Left lung (tissue), 14 donors: ENCODE data around the gene C19orf38. TPM values are rescaled to one million over a fixed set of nuclear protein-coding genes. Genes with fewer than 3 reads are reported as not detected.
A peak's percentile ranks its signal among the peaks of the same experiment; 100 is the strongest.

Experiments used
- ATAC-seq: fragments of 200-7000 bp; cut with Tn5 transposase; one replicate; pipeline ENCODE4 v1.9.1; 2020; ENCODE audit warnings: moderate library complexity
- DNase-seq, 4 donors: peaks; one replicate each; pipeline ENCODE4 v3.0.0-alpha.2; 2013 to 2020
- H3K27ac ChIP-seq, 2 donors: fragments of 200-600 bp; sonication (generic) in 1 of 2; one replicate each; pipeline versions ENCODE4 v1.5.0 to v1.8.0; 2020 to 2021
- H3K27me3 ChIP-seq, 2 donors: fragments of 200-600 bp; sonication (generic) in 1 of 2; one replicate each; pipeline versions ENCODE4 v1.5.0 to v1.8.0; 2020 to 2021
- H3K36me3 ChIP-seq, 2 donors: fragments of 200-600 bp; sonication (generic) in 1 of 2; one replicate each; pipeline versions ENCODE4 v1.5.0 to v1.8.0; 2020 to 2021
- H3K4me1 ChIP-seq, 2 donors: fragments of 200-600 bp; one replicate each; pipeline ENCODE4 v1.8.0; 2021
- H3K4me3 ChIP-seq, 2 donors: fragments of 200-600 bp; sonication (generic) in 1 of 2; one replicate each; pipeline versions ENCODE4 v1.5.0 to v1.8.0; 2020 to 2021; ENCODE audit warnings: mild to moderate bottlenecking in 1 of 2
- H3K9me3 ChIP-seq, 2 donors: fragments of 200-600 bp; sonication (generic) in 1 of 2; one replicate each; pipeline versions ENCODE4 v1.5.0 to v1.8.0; 2020 to 2021
- intact Hi-C, 2 donors: fragments of 100-400 bp; cut with DNase I; formaldehyde crosslinking; loops; one replicate each; pipeline versions ENCODE4 v1.11.2 to v1.14.2; 2022
- long read RNA-seq, 12 donors: library from polyadenylated mRNA in 2 of 12; unstranded in 2 of 12; transcript quantifications; one replicate each; pipeline ENCODE4 v2.0.0 and lab custom pipeline, GENCODE V29; 2019 to 2026
- polyA plus RNA-seq, 6 donors: library from polyadenylated mRNA; unstranded; fragments of 120-200 nt; gene quantifications; one replicate each; pipeline ENCODE4 v1.2.1, GENCODE V29; 2013; ENCODE audit not compliant: insufficient read length in 6 of 6
- total RNA-seq, 2 donors: library from RNA; stranded (reverse); fragmentation: NEBNext Ultra II Directional; extraction: Animal tissue kit (Norgen Biotek cat#: 25700); gene quantifications; one replicate each; pipeline ENCODE4 v1.2.1, GENCODE V29; 2021
- TF ChIP-seq, protein P1 (sequence below), 2 donors: fragments of 200-600 bp; sonication (generic) in 1 of 2; IDR thresholded peaks; one replicate each; pipeline versions ENCODE4 v1.5.0 to v1.8.0; 2021; ENCODE audit warnings: antibody characterized with exemption in 2 of 2
- donor health status: DM: no; HTN: yes; CAD: no.
- donor health status: DM: no; HTN: no; CAD: no.

C19orf38 gene, protein sequence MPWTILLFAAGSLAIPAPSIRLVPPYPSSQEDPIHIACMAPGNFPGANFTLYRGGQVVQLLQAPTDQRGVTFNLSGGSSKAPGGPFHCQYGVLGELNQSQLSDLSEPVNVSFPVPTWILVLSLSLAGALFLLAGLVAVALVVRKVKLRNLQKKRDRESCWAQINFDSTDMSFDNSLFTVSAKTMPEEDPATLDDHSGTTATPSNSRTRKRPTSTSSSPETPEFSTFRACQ
- total RNA-seq (10 to 100 TPM in 1 of 2 donors, 1 to 10 TPM in 1; 3.2 to 11.8 TPM), polyA plus RNA-seq (1 to 10 TPM; 2.8 to 6.1 (median 4.1) TPM)
- long read RNA-seq, donor 1, partial matches to known transcripts = 0 of 2 reads
- long read RNA-seq, donor 1, other reads (novel, unspliced or antisense) = 0 of 2 reads
- long read RNA-seq, donor 2 = 0 reads
- long read RNA-seq, donor 3, partial matches to known transcripts = 0 of 1 reads
- long read RNA-seq, donor 3, other reads (novel, unspliced or antisense) = 0 of 1 reads
- long read RNA-seq, donor 4, partial matches to known transcripts = 0 of 2 reads
- long read RNA-seq, donor 4, other reads (novel, unspliced or antisense) = 2 of 2 reads
- long read RNA-seq, donor 5 = 0 reads
- long read RNA-seq, donor 6, partial matches to known transcripts = 0 of 1 reads
- long read RNA-seq, donor 6, other reads (novel, unspliced or antisense) = 0 of 1 reads
- long read RNA-seq, donor 7 = 0 reads
- long read RNA-seq, donor 8, partial matches to known transcripts = 0 of 1 reads
- long read RNA-seq, donor 8, other reads (novel, unspliced or antisense) = 0 of 1 reads
- long read RNA-seq, donor 9 = 0 reads
- long read RNA-seq, donor 10, transcript C19orf38-201 (7 exons, 1,223 nt) = major isoform, 10 of 12 reads
- long read RNA-seq, donor 10, partial matches to known transcripts = 0 of 12 reads
- long read RNA-seq, donor 10, other reads (novel, unspliced or antisense) = 2 of 12 reads
- long read RNA-seq, donor 11 = 0 reads
- long read RNA-seq, donor 12 = 0 reads

DNA sequence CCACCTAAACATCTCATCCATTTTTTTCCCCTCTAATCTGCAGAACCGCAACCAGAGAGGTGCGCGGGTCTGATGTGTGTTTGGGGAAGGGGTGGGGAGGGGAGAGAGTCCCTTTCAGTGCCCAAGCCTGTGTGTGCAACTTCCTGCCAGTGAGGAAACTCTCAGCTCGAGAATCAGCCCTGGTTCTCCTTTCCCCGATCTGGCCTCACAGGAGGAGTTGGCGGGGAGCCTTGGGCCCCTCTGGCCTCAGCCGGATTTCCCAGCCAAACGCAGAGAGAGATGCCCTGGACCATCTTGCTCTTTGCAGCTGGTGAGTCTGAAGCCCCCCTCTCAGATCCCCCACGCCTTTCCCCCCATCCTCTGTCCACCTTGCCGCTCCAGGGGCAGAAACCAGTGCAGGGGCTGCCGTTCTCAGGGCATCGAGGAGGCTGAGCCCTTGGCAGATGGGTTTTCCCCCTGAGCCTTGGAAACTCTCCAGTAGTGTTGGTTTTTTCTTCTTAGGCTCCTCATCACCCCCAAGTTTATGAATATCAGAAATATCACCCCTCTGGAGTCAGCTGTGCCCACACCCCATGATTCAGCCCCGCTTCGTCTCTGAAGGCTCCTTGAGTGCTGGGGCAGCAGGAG lies at the start of gene C19orf38:
Gene C19orf38, plus strand, starts transcription at position 186 of the 627 bp plus-strand sequence. Its CDS starts 94 bp downstream, at position 280.
- H3K4me1 ChIP-seq = peaks cover 0 to 4% of the 10 kb centered on the region in 2 donors
- H3K36me3 ChIP-seq = no peaks in the 10 kb centered on the region
- peak within 1 kb of the TSS in 1 of 2 donors; percentile 36 for H3K4me3 ChIP-seq
- ATAC-seq = peak; percentile 66
- DNase-seq = peak in 1 of 4 donors; percentile 71
- TF ChIP-seq, protein P1, sequence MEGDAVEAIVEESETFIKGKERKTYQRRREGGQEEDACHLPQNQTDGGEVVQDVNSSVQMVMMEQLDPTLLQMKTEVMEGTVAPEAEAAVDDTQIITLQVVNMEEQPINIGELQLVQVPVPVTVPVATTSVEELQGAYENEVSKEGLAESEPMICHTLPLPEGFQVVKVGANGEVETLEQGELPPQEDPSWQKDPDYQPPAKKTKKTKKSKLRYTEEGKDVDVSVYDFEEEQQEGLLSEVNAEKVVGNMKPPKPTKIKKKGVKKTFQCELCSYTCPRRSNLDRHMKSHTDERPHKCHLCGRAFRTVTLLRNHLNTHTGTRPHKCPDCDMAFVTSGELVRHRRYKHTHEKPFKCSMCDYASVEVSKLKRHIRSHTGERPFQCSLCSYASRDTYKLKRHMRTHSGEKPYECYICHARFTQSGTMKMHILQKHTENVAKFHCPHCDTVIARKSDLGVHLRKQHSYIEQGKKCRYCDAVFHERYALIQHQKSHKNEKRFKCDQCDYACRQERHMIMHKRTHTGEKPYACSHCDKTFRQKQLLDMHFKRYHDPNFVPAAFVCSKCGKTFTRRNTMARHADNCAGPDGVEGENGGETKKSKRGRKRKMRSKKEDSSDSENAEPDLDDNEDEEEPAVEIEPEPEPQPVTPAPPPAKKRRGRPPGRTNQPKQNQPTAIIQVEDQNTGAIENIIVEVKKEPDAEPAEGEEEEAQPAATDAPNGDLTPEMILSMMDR (IDR thresholded peaks at IDR 0.05) = no peak
- peaks cover 3 to 9% of the 10 kb centered on the region in 2 donors for H3K9me3 ChIP-seq
- peaks cover 0 to 8% of the 10 kb centered on the region in 2 donors for H3K27me3 ChIP-seq
- H3K27ac ChIP-seq = peak within 1 kb of the TSS in 1 of 2 donors; percentile 85
- intact Hi-C loops = no loop called here

DNA sequence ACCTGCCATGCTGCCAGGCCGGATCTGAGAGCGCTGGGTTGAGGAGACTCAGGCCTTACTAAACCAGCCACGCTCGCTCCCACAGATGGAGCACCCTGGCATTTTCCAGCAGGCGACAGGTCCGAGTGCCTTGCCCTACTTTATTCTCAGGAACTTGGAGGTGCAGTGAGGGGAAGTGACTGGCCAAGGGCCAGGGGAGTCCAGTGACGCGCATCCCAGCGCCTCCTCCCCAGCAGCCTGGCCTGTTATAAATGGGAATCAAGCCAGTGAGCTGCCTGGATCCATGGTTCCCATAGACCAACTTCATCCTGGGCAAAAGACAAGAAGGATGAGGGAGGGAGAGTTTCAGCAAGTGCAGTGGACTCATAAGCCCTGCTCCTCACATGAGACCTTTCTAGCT lies 47.7 kb upstream of the C19orf38 start:
- H3K9me3 ChIP-seq = no peaks in the 10 kb centered on the region
- intact Hi-C loops = no loop called here
- no peak overlapping the region for H3K4me3 ChIP-seq
- ATAC-seq = no peak
- DNase-seq = peak in 1 of 4 donors; percentile 47
- TF ChIP-seq, protein P1 (IDR thresholded peaks at IDR 0.05) = no peak
- no peak overlapping the region for H3K27ac ChIP-seq
- H3K4me1 ChIP-seq = peaks cover 0 to 9% of the 10 kb centered on the region in 2 donors
- H3K36me3 ChIP-seq = peaks cover 0 to 99% of the 10 kb centered on the region in 2 donors
- H3K27me3 ChIP-seq = no peaks in the 10 kb centered on the region

DNA sequence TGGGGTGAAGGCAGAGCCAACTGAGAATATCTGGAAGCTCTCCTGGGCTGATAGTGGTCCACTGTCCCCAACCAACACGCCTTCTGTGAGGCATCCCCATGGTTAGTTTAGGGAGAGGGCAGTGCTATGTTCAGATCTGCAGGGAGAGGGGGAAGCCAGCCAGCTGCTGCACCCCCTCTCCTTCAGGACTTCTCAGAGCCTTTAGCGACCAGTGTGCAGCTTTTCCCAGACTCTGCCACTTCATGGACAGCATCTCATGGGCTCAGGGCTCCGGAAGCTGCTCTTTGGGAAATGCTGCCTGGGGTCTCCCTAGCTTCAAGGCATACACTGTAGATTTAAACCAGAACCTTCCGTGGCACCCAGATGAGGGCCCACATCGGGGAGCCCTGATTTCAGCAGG lies 45.7 kb upstream of the C19orf38 start:
- TF ChIP-seq, protein P1 (IDR thresholded peaks at IDR 0.05) = no peak
- Histone ChIP-seq H3K27me3 (no peaks in the 10 kb centered on the region), H3K4me1 (peaks cover 0 to 22% of the 10 kb centered on the region in 2 donors), H3K36me3 (peaks cover 0 to 99% of the 10 kb centered on the region in 2 donors), H3K27ac (no peak overlapping the region), H3K4me3 (no peak overlapping the region), H3K9me3 (no peaks in the 10 kb centered on the region)
- no peak for DNase-seq
- ATAC-seq = no peak
- intact Hi-C loops = no loop called here

DNA sequence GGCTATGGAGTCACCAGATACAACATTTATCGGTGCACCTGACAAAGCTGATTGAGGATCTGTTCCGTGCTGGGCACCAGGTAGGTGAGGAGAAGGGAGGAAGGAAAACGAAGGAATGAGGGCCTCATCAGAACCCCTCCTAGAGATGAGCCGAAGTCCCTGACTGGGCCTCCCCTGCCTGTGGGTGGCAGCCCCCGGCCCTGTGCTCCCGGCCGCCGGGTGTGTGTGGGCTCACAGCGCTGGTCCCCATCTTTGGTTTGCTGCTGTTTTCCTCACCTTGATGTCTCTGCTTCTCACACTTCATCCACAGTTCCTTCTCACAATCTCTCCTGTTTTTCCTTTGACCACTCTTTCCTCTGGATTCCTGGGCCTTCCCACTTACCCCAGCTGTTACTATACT lies 45.0 kb upstream of the C19orf38 start:
- Histone ChIP-seq H3K4me1 (peaks cover 0 to 24% of the 10 kb centered on the region in 2 donors), H3K4me3 (no peak overlapping the region), H3K9me3 (no peaks in the 10 kb centered on the region), H3K27ac (no peak overlapping the region), H3K36me3 (peaks cover 0 to 98% of the 10 kb centered on the region in 2 donors), H3K27me3 (no peaks in the 10 kb centered on the region)
- intact Hi-C loops = no loop called here
- no peak for ATAC-seq
- TF ChIP-seq, protein P1 (IDR thresholded peaks at IDR 0.05) = no peak
- no peak for DNase-seq
